HCT116 (cell line): ENCODE results near the gene MPV17L2. TPM values are rescaled to one million over a fixed set of nuclear protein-coding genes. Genes with fewer than 3 reads are reported as not detected.
A peak's percentile ranks its signal among the peaks of the same experiment; 100 is the strongest.

Experiments
- ATAC-seq: fragments of 200-7000 bp; cut with Tn5 transposase; 2 replicates; pipeline ENCODE4 v1.9.1; 2020; ENCODE audit warnings: mild to moderate bottlenecking, moderate library complexity
- BruUV-seq: library from RNA; stranded (reverse); fragments of 400-500 nt; replicated peaks from 2 replicates; lab custom pipeline; 2021; lab: Mats Ljungman, UMichigan
- CTCF ChIA-PET: fragments of 300-600 bp; sonication (Branson Sonifier 250); formaldehyde crosslinking; loops from one replicate; lab custom pipeline; 2021; ENCODE audit warnings: antibody characterized with exemption; lab: Charles Lee
- POLR2A ChIA-PET: fragments of 300-600, 350-600 bp; sonication (Branson Sonifier 250); formaldehyde crosslinking; loops from one replicate; lab custom pipeline; 2021; ENCODE audit warnings: antibody characterized with exemption; lab: Charles Lee
- RAD21 ChIA-PET, 2 experiments: fragments of 300-600 bp; sonication (Branson Sonifier 250); formaldehyde crosslinking; loops; one replicate each; lab custom pipeline; 2023; ENCODE audit warnings: low total read pairs in 2 of 2; ENCODE audit not compliant: uncharacterized antibody in 2 of 2, unreplicated experiment in 2 of 2, low non-redundant PET in 1 of 2; lab: Charles Lee
- DNase-seq: peaks from one replicate; pipeline ENCODE4 v3.0.0-alpha.2; 2010; ENCODE audit warnings: low read depth, low spot score
- H2AFZ ChIP-seq: fragments of 200-600 bp; shearing (Covaris generic), sonication (generic); 2 replicates; pipeline ENCODE4 v1.6.1; 2017; ENCODE audit warnings: low read depth, mixed run types, mixed read lengths, antibody characterized with exemption, low read length; ENCODE audit not compliant: poor library complexity, severe bottlenecking
- H3K27ac ChIP-seq: 2 replicates; pipeline ENCODE4 v1.5.1; 2012; ENCODE audit warnings: low read depth, low read length
- H3K27me3 ChIP-seq: fragments of 200-600 bp; sonication (generic); 2 replicates; pipeline ENCODE4 v1.6.1; 2016; ENCODE audit warnings: mixed run types, low read length, mixed read lengths; ENCODE audit not compliant: insufficient read depth
- H3K36me3 ChIP-seq, 2 experiments: fragments of 200-500 bp in 1 of 2; fragments of 200-600 bp in 1 of 2; sonication (Bioruptor generic) in 1 of 2; sonication (generic) in 1 of 2; 2 replicates each; pipeline versions ENCODE4 v1.5.1 to v1.6.1; 2014 to 2016; ENCODE audit warnings: low read length in 2 of 2, inconsistent platforms in 1 of 2, mixed read lengths in 1 of 2, mixed run types in 1 of 2; ENCODE audit not compliant: insufficient read depth in 2 of 2, control insufficient read depth in 1 of 2
- H3K4me1 ChIP-seq, 2 experiments: fragments of 200-600 bp in 1 of 2; sonication (generic) in 1 of 2; 2 replicates each; pipeline versions ENCODE4 v1.5.1 to v1.6.1; 2012 to 2017; ENCODE audit warnings: low read length in 2 of 2, inconsistent platforms in 1 of 2, mild to moderate bottlenecking in 1 of 2, mixed read lengths in 1 of 2, mixed run types in 1 of 2, moderate library complexity in 1 of 2; ENCODE audit not compliant: insufficient read depth in 2 of 2, control insufficient read depth in 1 of 2
- H3K4me2 ChIP-seq: fragments of 200-600 bp; sonication (generic); 2 replicates; pipeline ENCODE4 v1.6.1; 2017; ENCODE audit warnings: mixed run types, low read length, mixed read lengths
- H3K4me3 ChIP-seq, 2 experiments: fragments of 200-600 bp in 1 of 2; sonication (generic) in 1 of 2; replicated peaks in 1 of 2; 2 replicates each; pipeline ENCODE4 v1.5.1; 2011 to 2016; ENCODE audit warnings: low read length in 2 of 2, control low read depth in 1 of 2, low read depth in 1 of 2, mild to moderate bottlenecking in 1 of 2, mixed read lengths in 1 of 2, mixed run types in 1 of 2
- H3K79me2 ChIP-seq: fragments of 200-600 bp; sonication (generic); 2 replicates; pipeline ENCODE4 v1.6.1; 2017; ENCODE audit warnings: mild to moderate bottlenecking, mixed run types, low read length, moderate library complexity, mixed read lengths; ENCODE audit not compliant: insufficient read depth
- H3K9ac ChIP-seq: fragments of 200-600 bp; sonication (generic); 2 replicates; pipeline ENCODE4 v1.6.1; 2016; ENCODE audit warnings: low read length, mixed read lengths
- H3K9me2 ChIP-seq: fragments of 200-600 bp; sonication (generic), shearing (Covaris generic); 2 replicates; pipeline ENCODE4 v1.6.1; 2017; ENCODE audit warnings: mixed run types, mild to moderate bottlenecking, moderate library complexity; ENCODE audit not compliant: insufficient read depth
- H3K9me3 ChIP-seq, 2 experiments: fragments of 200-500 bp in 1 of 2; fragments of 200-600 bp in 1 of 2; sonication (Bioruptor generic) in 1 of 2; sonication (generic) in 1 of 2; 2 replicates each; pipeline ENCODE4 v1.6.1; 2014 to 2017; ENCODE audit warnings: low read length in 2 of 2, mixed read lengths in 2 of 2, inconsistent platforms in 1 of 2, low read depth in 1 of 2, mild to moderate bottlenecking in 1 of 2, mixed run types in 1 of 2, moderate library complexity in 1 of 2; ENCODE audit not compliant: control insufficient read depth in 1 of 2, insufficient read depth in 1 of 2
- H4K20me1 ChIP-seq: fragments of 200-600 bp; sonication (generic), shearing (Covaris generic); 2 replicates; pipeline ENCODE4 v1.6.1; 2017; ENCODE audit warnings: mixed run types, mild to moderate bottlenecking, moderate library complexity; ENCODE audit not compliant: insufficient read depth
- ATF3 ChIP-seq: IDR thresholded peaks from 2 replicates; pipeline ENCODE4 v1.6.1; 2012
- CBX3 ChIP-seq: IDR thresholded peaks from 2 replicates; pipeline ENCODE4 v1.6.1; 2012; ENCODE audit warnings: low read depth
- CEBPB ChIP-seq: IDR thresholded peaks from 2 replicates; pipeline ENCODE4 v1.6.1; 2012; ENCODE audit warnings: low read depth
- EGR1 ChIP-seq: IDR thresholded peaks from 2 replicates; pipeline ENCODE4 v1.6.1; 2012; ENCODE audit warnings: low read depth
- EZH2 ChIP-seq: fragments of 200-600 bp; sonication (generic); IDR thresholded peaks from 2 replicates; pipeline ENCODE4 v1.6.1; 2017; ENCODE audit warnings: antibody characterized with exemption, mixed run types
- FOSL1 ChIP-seq: IDR thresholded peaks from 2 replicates; pipeline ENCODE4 v1.6.1; 2012; ENCODE audit warnings: low read depth
- JUND ChIP-seq: IDR thresholded peaks from 2 replicates; pipeline ENCODE4 v1.6.1; 2012
- MAX ChIP-seq: IDR thresholded peaks from 2 replicates; pipeline ENCODE4 v1.6.1; 2012
- POLR2AphosphoS5 ChIP-seq: IDR thresholded peaks from 2 replicates; pipeline ENCODE4 v1.6.1; 2011; ENCODE audit warnings: mild to moderate bottlenecking, low read depth, low read length, moderate library complexity
- RAD21 ChIP-seq: IDR thresholded peaks from 2 replicates; pipeline ENCODE4 v1.6.1; 2012; ENCODE audit warnings: low read depth, mild to moderate bottlenecking
- SIN3A ChIP-seq: IDR thresholded peaks from 2 replicates; pipeline ENCODE4 v1.6.1; 2012; ENCODE audit warnings: low read depth
- TCF7L2 ChIP-seq: IDR thresholded peaks from 2 replicates; pipeline ENCODE4 v1.7.0; 2011; ENCODE audit warnings: borderline replicate concordance, inconsistent platforms; ENCODE audit not compliant: insufficient read depth, insufficient read length; ENCODE audit errors: extremely low read depth
- YY1 ChIP-seq: IDR thresholded peaks from 2 replicates; pipeline ENCODE4 v1.6.1; 2011; ENCODE audit warnings: low read length, low read depth, moderate library complexity, mild to moderate bottlenecking; ENCODE audit not compliant: insufficient replicate concordance; ENCODE audit errors: extremely low read depth
- ZBTB33 ChIP-seq: IDR thresholded peaks from 2 replicates; pipeline ENCODE4 v1.6.1; 2011; ENCODE audit warnings: mild to moderate bottlenecking, low read length, moderate library complexity; ENCODE audit not compliant: insufficient replicate concordance; ENCODE audit errors: extremely low read depth
- ZNF274 ChIP-seq: fragments of 200-500 bp; sonication (Bioruptor generic); IDR thresholded peaks from 2 replicates; pipeline ENCODE4 v1.6.1; 2014; ENCODE audit warnings: mild to moderate bottlenecking, low read depth, low read length, inconsistent platforms
- intact Hi-C: fragments of 100-400 bp; cut with micrococcal nuclease; formaldehyde crosslinking; loops from 2 replicates; pipeline ENCODE4 v1.10.0; 2022
- total RNA-seq: library from RNA; stranded (reverse); gene quantifications from one replicate; pipeline ENCODE4 v1.2.1, GENCODE V29; 2021; ENCODE audit not compliant: unreplicated experiment

The MPV17L2 gene
- total RNA-seq, 1 experiment from 2014 or later, result 18.7 TPM

GRCh38 chr19:18155095-18156087 is 37.6 kb upstream of the MPV17L2 start:
- Histone ChIP-seq H3K27ac (peak overlapping the region; percentile 82; the same call in 1 of the 2 replicates), H3K4me1 (peaks cover 44 to 54% of the 10 kb centered on the region in 2 experiments), H3K36me3 (peaks cover 0 to 11% of the 10 kb centered on the region in 2 experiments; a peak in 1 of 4 replicates), H3K4me3 (no peak overlapping the region), H3K79me2 (peaks cover 38% of the 10 kb centered on the region), H3K9me2 (no peaks in the 10 kb centered on the region), H3K27me3 (no peaks in the 10 kb centered on the region), H3K4me2 (no peak overlapping the region; the same call in 1 of the 2 replicates), H4K20me1 (no peaks in the 10 kb centered on the region), H3K9ac (no peak overlapping the region), H2AFZ (no peak overlapping the region), H3K9me3 (no peaks in the 10 kb centered on the region)
- DNase-seq (no peak), ATAC-seq (no peak)
- ChIA-PET POLR2A (no interaction called here), CTCF (interaction anchor here (1.6 kb wide), 1 partner anchor 43 kb away, joined by 4 read pairs; no protein-coding TSS in a partner anchor), RAD21 (no interaction called here)
- no peak for TF ChIP-seq ATF3
- no peak for TF ChIP-seq EGR1
- no TSS peak for BruUV-seq
- intact Hi-C loops, result loop anchor here (10.0 kb wide), 1 partner anchor 151 kb away; the partner anchor contains the start of gene ARRDC2

GRCh38 chr19:18156268-18156667 is 36.8 kb upstream of the MPV17L2 start:
- no peaks in the 10 kb centered on the region for H4K20me1 ChIP-seq
- peaks cover 0 to 11% of the 10 kb centered on the region in 2 experiments; a peak in 1 of 4 replicates for H3K36me3 ChIP-seq
- DNase-seq (no peak), ATAC-seq (no peak)
- CTCF ChIA-PET, result no interaction called here
- no peaks in the 10 kb centered on the region for H3K9me3 ChIP-seq
- RAD21 ChIA-PET, result no interaction called here
- no TSS peak for BruUV-seq
- no peak overlapping the region for H2AFZ ChIP-seq
- peak overlapping the region; percentile 82 for H3K27ac ChIP-seq
- no peak overlapping the region for H3K4me3 ChIP-seq
- POLR2A ChIA-PET, result no interaction called here
- TF ChIP-seq RAD21 (no peak), FOSL1 (no peak), TCF7L2 (no peak), EGR1 (no peak), YY1 (no peak), ATF3 (no peak), MAX (no peak), CEBPB (no peak), POLR2AphosphoS5 (no peak), SIN3A (no peak), JUND (no peak), CBX3 (no peak), EZH2 (no peak), ZBTB33 (no peak), ZNF274 (no peak)
- H3K27me3 ChIP-seq, result no peaks in the 10 kb centered on the region
- H3K4me2 ChIP-seq, result peak overlapping the region; percentile 61; the same call in 1 of the 2 replicates
- peaks cover 47 to 59% of the 10 kb centered on the region in 2 experiments for H3K4me1 ChIP-seq
- no peaks in the 10 kb centered on the region for H3K9me2 ChIP-seq
- intact Hi-C loops, result loop anchor here (10.0 kb wide), 1 partner anchor 151 kb away; the partner anchor contains the start of gene ARRDC2
- H3K79me2 ChIP-seq, result peaks cover 38% of the 10 kb centered on the region
- 0 out of 2 replicates have a peak overlapping the region, but pooled peaks have one; percentile 38 for H3K9ac ChIP-seq
